GM12874 (cell line): Measurements from ENCODE around the gene MYCN.

Source experiments
- TF ChIP-seq, protein P1 (sequence below): IDR thresholded peaks from 2 replicates; pipeline ENCODE4 v1.5.1; 2011; ENCODE audit warnings: low read depth, mild to moderate bottlenecking, control low read depth, low read length, moderate library complexity; ENCODE audit not compliant: insufficient read depth

The MYCN gene

GRCh38 chr2:15905267-15905645, 35.1 kb upstream of the MYCN start:
- TF ChIP-seq, protein P1, sequence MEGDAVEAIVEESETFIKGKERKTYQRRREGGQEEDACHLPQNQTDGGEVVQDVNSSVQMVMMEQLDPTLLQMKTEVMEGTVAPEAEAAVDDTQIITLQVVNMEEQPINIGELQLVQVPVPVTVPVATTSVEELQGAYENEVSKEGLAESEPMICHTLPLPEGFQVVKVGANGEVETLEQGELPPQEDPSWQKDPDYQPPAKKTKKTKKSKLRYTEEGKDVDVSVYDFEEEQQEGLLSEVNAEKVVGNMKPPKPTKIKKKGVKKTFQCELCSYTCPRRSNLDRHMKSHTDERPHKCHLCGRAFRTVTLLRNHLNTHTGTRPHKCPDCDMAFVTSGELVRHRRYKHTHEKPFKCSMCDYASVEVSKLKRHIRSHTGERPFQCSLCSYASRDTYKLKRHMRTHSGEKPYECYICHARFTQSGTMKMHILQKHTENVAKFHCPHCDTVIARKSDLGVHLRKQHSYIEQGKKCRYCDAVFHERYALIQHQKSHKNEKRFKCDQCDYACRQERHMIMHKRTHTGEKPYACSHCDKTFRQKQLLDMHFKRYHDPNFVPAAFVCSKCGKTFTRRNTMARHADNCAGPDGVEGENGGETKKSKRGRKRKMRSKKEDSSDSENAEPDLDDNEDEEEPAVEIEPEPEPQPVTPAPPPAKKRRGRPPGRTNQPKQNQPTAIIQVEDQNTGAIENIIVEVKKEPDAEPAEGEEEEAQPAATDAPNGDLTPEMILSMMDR = no peak

GRCh38 chr2:15905986-15906491, 34.3 kb upstream of the MYCN start:
- TF ChIP-seq, protein P1 = no peak

DNA sequence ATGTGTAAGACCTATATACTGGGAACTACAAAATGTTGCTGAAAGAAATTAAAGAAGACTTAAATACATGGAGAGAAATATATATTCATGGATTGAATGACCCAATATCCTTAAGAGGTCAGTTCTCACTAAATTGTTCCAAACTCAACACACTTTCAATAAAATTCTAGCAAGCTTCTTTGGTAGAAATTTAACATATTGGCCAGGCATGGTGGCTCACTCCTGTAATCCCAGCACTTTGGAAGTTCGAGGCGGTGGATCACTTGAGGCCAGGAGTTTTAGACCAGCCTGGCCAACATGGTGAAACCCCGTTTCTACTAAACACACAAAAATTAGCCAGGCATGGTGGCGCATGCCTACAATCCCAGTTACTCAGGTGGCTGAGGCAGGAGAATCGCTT, 33.6 kb upstream of the MYCN start:
- TF ChIP-seq, protein P1 = no peak

- TF ChIP-seq, protein P1 = no peak
These were observed 32.7 kb upstream of the MYCN start for GRCh38 chr2:15907461-15908324.

- TF ChIP-seq, protein P1 = no peak
These were observed 32.0 kb upstream of the MYCN start for GRCh38 chr2:15908371-15908770.

DNA sequence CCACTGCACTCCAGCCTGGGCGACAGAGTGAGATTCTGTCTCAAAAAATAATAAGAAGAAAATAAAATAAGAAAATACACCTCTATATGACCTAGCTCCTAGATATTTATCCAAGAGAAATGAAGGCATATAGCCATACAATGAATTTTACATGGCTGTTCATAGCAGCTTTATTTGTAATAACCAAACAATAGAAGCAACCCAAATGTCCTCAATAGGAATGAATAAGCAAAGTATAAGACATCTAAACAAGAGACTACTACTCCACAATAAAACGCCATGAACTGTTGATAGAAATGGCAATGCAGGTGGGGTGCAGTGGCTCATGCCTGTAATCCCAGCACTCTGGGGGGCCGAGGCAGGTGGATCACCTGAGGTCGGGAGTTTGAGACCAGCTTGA, 31.2 kb upstream of the MYCN start:
- TF ChIP-seq, protein P1 = no peak

GRCh38 chr2:15909736-15910135, 30.6 kb upstream of the MYCN start:
- TF ChIP-seq, protein P1 = no peak
